ACC112 (cell line): Measurements from ENCODE around the gene NBEAL2.

Experiments used
- H2AFZ ChIP-seq: fragments of 200-600 bp; sonication (generic); one replicate; pipeline ENCODE4 v1.6.0; 2017; ENCODE audit warnings: antibody characterized with exemption, low read length; ENCODE audit not compliant: unreplicated experiment
- H3K27ac ChIP-seq: fragments of 200-600 bp; sonication (generic); 2 replicates; pipeline ENCODE4 v1.5.1; 2014; ENCODE audit warnings: low read depth, mild to moderate bottlenecking, antibody characterized with exemption, low read length, moderate library complexity
- H3K27me3 ChIP-seq: fragments of 200-600 bp; sonication (generic); 2 replicates; pipeline ENCODE4 v1.6.1; 2014; ENCODE audit warnings: mild to moderate bottlenecking, antibody characterized with exemption, low read length, moderate library complexity, mixed read lengths; ENCODE audit not compliant: insufficient read depth
- H3K36me3 ChIP-seq: fragments of 200-600 bp; sonication (generic); 2 replicates; pipeline ENCODE4 v1.6.1; 2016; ENCODE audit warnings: mild to moderate bottlenecking, antibody characterized with exemption, low read length, moderate library complexity, mixed read lengths; ENCODE audit not compliant: insufficient read depth
- H3K4me1 ChIP-seq: fragments of 200-600 bp; sonication (generic); one replicate; pipeline ENCODE4 v1.6.1; 2016; ENCODE audit warnings: low read length, mixed read lengths; ENCODE audit not compliant: insufficient read depth, unreplicated experiment, control insufficient read depth
- H3K4me3 ChIP-seq: fragments of 200-600 bp; sonication (generic); 2 replicates; pipeline ENCODE4 v1.5.1; 2014; ENCODE audit warnings: mild to moderate bottlenecking, low read depth, low read length
- H3K79me2 ChIP-seq: fragments of 200-600 bp; sonication (generic); one replicate; pipeline ENCODE4 v1.6.0; 2016; ENCODE audit warnings: low read length; ENCODE audit not compliant: control insufficient read depth, unreplicated experiment, insufficient read depth

Gene NBEAL2

GRCh38 chr3:46987743-46988401 lies 8.4 kb downstream of the NBEAL2 start:
- Histone ChIP-seq H2AFZ (no peak overlapping the region), H3K27ac (no peak overlapping the region), H3K4me1 (no peaks in the 10 kb centered on the region), H3K4me3 (no peak overlapping the region), H3K27me3 (no peaks in the 10 kb centered on the region), H3K36me3 (no peaks in the 10 kb centered on the region), H3K79me2 (no peaks in the 10 kb centered on the region)

GRCh38 chr3:46988616-46989015 lies 9.2 kb downstream of the NBEAL2 start:
- H3K4me1 ChIP-seq, result no peaks in the 10 kb centered on the region
- H3K27me3 ChIP-seq, result no peaks in the 10 kb centered on the region
- H3K4me3 ChIP-seq, result no peak overlapping the region
- H3K27ac ChIP-seq, result no peak overlapping the region
- H2AFZ ChIP-seq, result no peak overlapping the region
- no peaks in the 10 kb centered on the region for H3K79me2 ChIP-seq
- H3K36me3 ChIP-seq, result no peaks in the 10 kb centered on the region

- Histone ChIP-seq H3K27me3 (no peaks in the 10 kb centered on the region), H3K79me2 (no peaks in the 10 kb centered on the region), H3K27ac (no peak overlapping the region), H3K36me3 (no peaks in the 10 kb centered on the region), H2AFZ (no peak overlapping the region), H3K4me1 (no peaks in the 10 kb centered on the region), H3K4me3 (no peak overlapping the region)
These were observed 9.8 kb downstream of the NBEAL2 start for GRCh38 chr3:46989146-46989810.

DNA sequence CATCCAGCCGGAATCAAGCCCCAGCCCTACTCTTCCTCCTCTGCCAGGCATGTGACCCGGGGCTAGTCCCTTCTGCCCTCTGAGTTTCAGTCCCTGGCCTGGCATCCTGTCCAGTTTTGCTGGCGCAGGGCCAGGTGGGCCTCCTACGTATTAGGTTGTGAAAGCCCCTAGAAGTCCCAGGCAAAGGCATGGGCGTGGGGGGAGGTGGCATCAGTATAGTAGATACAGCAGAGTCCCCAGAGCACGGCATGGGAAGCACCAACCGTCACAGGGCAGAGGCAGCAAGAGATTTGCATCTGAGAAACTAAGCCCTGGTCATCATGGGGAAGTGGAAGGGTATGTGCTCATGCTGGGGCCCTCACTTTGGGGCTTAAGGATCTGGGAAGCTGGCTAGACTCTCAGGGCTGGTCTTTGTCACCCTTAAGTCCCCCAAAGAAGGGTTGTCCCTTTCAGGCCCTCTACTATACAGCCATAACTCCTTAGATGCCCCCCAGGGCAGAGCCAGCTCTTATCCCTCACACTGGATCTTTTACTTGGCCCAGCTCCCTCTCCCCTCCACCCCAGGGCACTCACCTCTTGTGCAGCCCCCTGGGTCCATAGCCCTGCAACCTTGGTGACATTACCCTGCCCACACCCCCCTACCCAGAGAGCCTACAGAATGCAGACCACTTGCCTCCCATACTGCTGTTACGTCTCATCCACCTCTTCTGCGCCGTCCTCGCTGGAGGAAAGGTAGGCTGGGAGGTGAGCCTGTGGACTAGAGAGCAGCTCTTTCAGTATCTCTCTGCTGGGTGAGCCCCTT lies 11.3 kb downstream of the NBEAL2 start:
- Histone ChIP-seq H3K4me3 (no peak overlapping the region), H3K27me3 (no peaks in the 10 kb centered on the region), H2AFZ (no peak overlapping the region), H3K36me3 (no peaks in the 10 kb centered on the region), H3K4me1 (no peaks in the 10 kb centered on the region), H3K79me2 (no peaks in the 10 kb centered on the region), H3K27ac (no peak overlapping the region)

- H2AFZ ChIP-seq, result no peak overlapping the region
- H3K27ac ChIP-seq, result no peak overlapping the region
- H3K4me3 ChIP-seq, result no peak overlapping the region
- no peaks in the 10 kb centered on the region for H3K79me2 ChIP-seq
- H3K36me3 ChIP-seq, result no peaks in the 10 kb centered on the region
- H3K4me1 ChIP-seq, result no peaks in the 10 kb centered on the region
- H3K27me3 ChIP-seq, result no peaks in the 10 kb centered on the region
These were observed 12.1 kb downstream of the NBEAL2 start for GRCh38 chr3:46991406-46992165.

DNA sequence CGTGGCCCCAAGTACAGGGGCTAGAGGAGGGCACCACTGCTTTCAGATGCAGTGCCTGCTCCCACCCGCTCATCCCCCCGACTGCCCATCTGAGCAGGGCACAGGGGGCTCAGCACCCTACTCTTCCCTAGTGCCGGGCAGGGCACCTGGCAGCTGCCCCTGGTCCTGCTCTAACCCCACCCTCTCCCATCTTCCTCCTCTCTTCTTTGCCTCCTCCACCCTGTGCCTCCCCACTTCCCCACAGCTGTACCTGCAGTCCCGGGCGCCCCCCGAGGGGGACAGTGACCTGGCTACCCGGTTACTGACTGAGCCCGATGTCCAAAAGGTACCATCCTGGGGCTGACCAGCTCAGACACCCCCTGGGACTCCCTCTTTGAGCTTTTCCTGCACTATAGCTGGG lies 12.8 kb downstream of the NBEAL2 start:
- H3K4me3 ChIP-seq, result no peak overlapping the region
- H3K27me3 ChIP-seq, result no peaks in the 10 kb centered on the region
- H3K79me2 ChIP-seq, result no peaks in the 10 kb centered on the region
- H3K4me1 ChIP-seq, result no peaks in the 10 kb centered on the region
- no peaks in the 10 kb centered on the region for H3K36me3 ChIP-seq
- no peak overlapping the region for H3K27ac ChIP-seq
- no peak overlapping the region for H2AFZ ChIP-seq

GRCh38 chr3:46993292-46993691 lies 13.8 kb downstream of the NBEAL2 start:
- no peak overlapping the region for H3K27ac ChIP-seq
- H2AFZ ChIP-seq, result no peak overlapping the region
- H3K36me3 ChIP-seq, result no peaks in the 10 kb centered on the region
- H3K4me1 ChIP-seq, result no peaks in the 10 kb centered on the region
- no peak overlapping the region for H3K4me3 ChIP-seq
- H3K27me3 ChIP-seq, result no peaks in the 10 kb centered on the region
- H3K79me2 ChIP-seq, result no peaks in the 10 kb centered on the region

GRCh38 chr3:46993986-46994385 lies 14.5 kb downstream of the NBEAL2 start:
- Histone ChIP-seq H3K4me1 (no peaks in the 10 kb centered on the region), H3K36me3 (no peaks in the 10 kb centered on the region)

DNA sequence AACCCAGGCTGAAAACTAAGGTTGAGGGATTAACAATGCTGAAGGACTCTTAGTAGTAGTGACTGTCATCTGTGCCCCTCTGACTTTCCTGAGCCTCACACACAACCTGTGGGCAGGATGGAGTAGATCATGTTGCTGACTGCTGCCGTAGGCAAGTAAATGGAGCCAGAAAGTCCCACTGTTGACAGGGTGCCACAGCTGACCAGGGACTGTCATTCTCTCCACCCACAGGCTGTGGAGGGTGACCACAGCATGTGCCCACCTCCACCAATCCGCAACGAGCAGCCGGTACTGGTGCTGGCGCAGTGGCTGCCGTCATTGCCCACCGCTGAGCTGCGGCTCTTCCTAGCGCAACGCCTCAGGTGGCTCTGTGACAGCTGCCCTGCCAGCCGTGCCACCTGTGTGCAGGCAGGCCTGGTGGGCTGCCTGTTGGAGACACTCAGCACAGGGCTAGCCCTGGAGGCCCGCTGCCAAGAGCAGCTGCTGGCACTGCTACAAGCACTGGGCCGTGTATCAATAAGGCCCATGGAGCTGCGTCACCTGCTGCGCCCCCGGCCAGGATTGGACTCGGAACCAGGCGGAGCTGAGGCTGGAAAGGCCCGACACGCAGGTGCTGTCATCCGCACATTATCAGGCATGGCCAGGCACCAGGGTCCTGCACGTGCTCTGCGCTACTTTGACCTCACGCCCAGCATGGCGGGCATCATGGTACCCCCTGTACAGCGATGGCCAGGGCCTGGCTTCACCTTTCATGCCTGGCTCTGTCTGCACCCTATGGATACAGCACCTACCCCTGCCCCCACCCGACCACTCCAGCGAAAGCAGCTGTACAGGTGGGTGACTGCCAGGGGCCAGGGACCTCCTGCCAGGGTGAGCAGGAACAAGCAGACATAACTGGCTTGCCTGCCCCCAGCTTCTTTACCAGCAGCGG lies 15.6 kb downstream of the NBEAL2 start:
- Histone ChIP-seq H2AFZ (no peak overlapping the region), H3K27ac (no peak overlapping the region), H3K4me1 (peaks cover 2% of the 10 kb centered on the region), H3K4me3 (no peak overlapping the region), H3K36me3 (no peaks in the 10 kb centered on the region), H3K27me3 (no peaks in the 10 kb centered on the region), H3K79me2 (no peaks in the 10 kb centered on the region)

More at GRCh38 chr3:46993986-46994385, 14.5 kb downstream of the NBEAL2 start:
- no peaks in the 10 kb centered on the region for H3K79me2 ChIP-seq
- H3K4me3 ChIP-seq, result no peak overlapping the region
- no peak overlapping the region for H2AFZ ChIP-seq
- no peaks in the 10 kb centered on the region for H3K27me3 ChIP-seq
- H3K27ac ChIP-seq, result no peak overlapping the region
